Uterus (tissue), 4 donors: ENCODE results near the gene CEP72. TPM values are rescaled to one million over a fixed set of nuclear protein-coding genes. Genes with fewer than 3 reads are reported as not detected.

ENCODE experiments used
- DNase-seq, 2 donors: peaks; one replicate each; pipeline ENCODE4 v3.0.0-alpha.2; 2019 to 2020
- H3K27ac ChIP-seq, 2 donors: fragments of 200-600 bp; sonication (generic); 1 replicate in 1 of 2; 2 replicates in 1 of 2; pipeline ENCODE4 v1.5.1; 2016 to 2018
- H3K27me3 ChIP-seq, 2 donors: fragments of 200-600 bp; sonication (generic); one replicate each; pipeline ENCODE4 v1.5.1; 2018 to 2019; ENCODE audit warnings: control low read depth in 1 of 2
- H3K36me3 ChIP-seq, 2 donors: fragments of 200-600 bp; sonication (generic); one replicate each; pipeline ENCODE4 v1.5.1; 2019; ENCODE audit warnings: control low read depth in 1 of 2
- H3K4me1 ChIP-seq, 2 donors: fragments of 200-600 bp; sonication (generic); one replicate each; pipeline ENCODE4 v1.5.1; 2018 to 2019; ENCODE audit warnings: control low read depth in 1 of 2
- H3K4me3 ChIP-seq, 2 donors: fragments of 200-600 bp; sonication (generic); 1 replicate in 1 of 2; 2 replicates in 1 of 2; pipeline ENCODE4 v1.5.1; 2018 to 2019; ENCODE audit warnings: mild to moderate bottlenecking in 1 of 2
- H3K9me3 ChIP-seq, 2 donors: fragments of 200-600 bp; sonication (generic); one replicate each; pipeline ENCODE4 v1.5.1; 2019; ENCODE audit warnings: control low read depth in 1 of 2
- CTCF ChIP-seq, 4 experiments: fragments of 200-600 bp in 2 of 4; fragments of 450-650 bp in 2 of 4; sonication (generic) in 2 of 4; IDR thresholded peaks; one replicate each; pipeline ENCODE4 v1.5.1; 2016 to 2019; ENCODE audit warnings: antibody characterized with exemption in 4 of 4, mild to moderate bottlenecking in 2 of 4, moderate library complexity in 1 of 4
- POLR2A ChIP-seq, 2 donors: fragments of 450-650 bp; IDR thresholded peaks; one replicate each; pipeline ENCODE4 v1.6.1; 2016; ENCODE audit warnings: antibody characterized with exemption in 2 of 2, mild to moderate bottlenecking in 1 of 2, moderate library complexity in 1 of 2
- intact Hi-C: fragments of 100-400 bp; cut with DNase I; formaldehyde crosslinking; loops from one replicate; pipeline ENCODE4 v1.15.1; 2023; ENCODE audit warnings: low total_unique reads
- total RNA-seq, 4 donors: library from RNA; depleted of rRNA in 3 of 4; stranded (reverse); fragments of >200 nt in 3 of 4; gene quantifications; one replicate each; pipeline versions ENCODE4 v1.1.0 to v1.2.4, GENCODE V29; 2014 to 2023
- donor health status: DM: yes; HTN: yes; CAD: no.

Gene CEP72
- total RNA-seq, 4 donors from 2014 or later, result 0.26 to 11.9 (median 4.9) TPM

GRCh38 chr5:587403-587802 lies 24.7 kb upstream of the CEP72 start:
- Histone ChIP-seq H3K4me1 (no peaks in the 10 kb centered on the region), H3K9me3 (no peaks in the 10 kb centered on the region), H3K4me3 (no peak overlapping the region), H3K27ac (no peak overlapping the region), H3K36me3 (no peaks in the 10 kb centered on the region), H3K27me3 (no peaks in the 10 kb centered on the region)
- intact Hi-C loops, result no loop called here
- DNase-seq, result no peak
- TF ChIP-seq POLR2A (IDR thresholded peaks at IDR 0.05), result no peak
- no peak for TF ChIP-seq CTCF (IDR thresholded peaks at IDR 0.05)

- H3K27me3 ChIP-seq, result no peaks in the 10 kb centered on the region
- no peaks in the 10 kb centered on the region for H3K4me1 ChIP-seq
- no peak for TF ChIP-seq CTCF (IDR thresholded peaks at IDR 0.05)
- TF ChIP-seq POLR2A (IDR thresholded peaks at IDR 0.05), result no peak
- no peak overlapping the region for H3K27ac ChIP-seq
- H3K4me3 ChIP-seq, result no peak overlapping the region
- no peaks in the 10 kb centered on the region for H3K36me3 ChIP-seq
- intact Hi-C loops, result no loop called here
- no peak for DNase-seq
- H3K9me3 ChIP-seq, result no peaks in the 10 kb centered on the region
Observed at GRCh38 chr5:588406-588995, 23.6 kb upstream of the CEP72 start.

GRCh38 chr5:589173-589572 lies 23.0 kb upstream of the CEP72 start:
- no peaks in the 10 kb centered on the region for H3K36me3 ChIP-seq
- intact Hi-C loops, result no loop called here
- TF ChIP-seq CTCF (IDR thresholded peaks at IDR 0.05), result no peak
- no peak for TF ChIP-seq POLR2A (IDR thresholded peaks at IDR 0.05)
- no peak overlapping the region for H3K27ac ChIP-seq
- no peak overlapping the region for H3K4me3 ChIP-seq
- no peaks in the 10 kb centered on the region for H3K4me1 ChIP-seq
- DNase-seq, result no peak
- H3K9me3 ChIP-seq, result no peaks in the 10 kb centered on the region
- no peaks in the 10 kb centered on the region for H3K27me3 ChIP-seq

GRCh38 chr5:589588-589987 lies 22.6 kb upstream of the CEP72 start:
- H3K27me3 ChIP-seq, result no peaks in the 10 kb centered on the region
- DNase-seq, result no peak
- no peak overlapping the region for H3K4me3 ChIP-seq
- no peaks in the 10 kb centered on the region for H3K4me1 ChIP-seq
- no peaks in the 10 kb centered on the region for H3K36me3 ChIP-seq
- intact Hi-C loops, result no loop called here
- H3K9me3 ChIP-seq, result no peaks in the 10 kb centered on the region
- H3K27ac ChIP-seq, result no peak overlapping the region
- TF ChIP-seq POLR2A (IDR thresholded peaks at IDR 0.05) (no peak), CTCF (IDR thresholded peaks at IDR 0.05) (no peak)

GRCh38 chr5:590346-590745 lies 21.8 kb upstream of the CEP72 start:
- H3K9me3 ChIP-seq, result no peaks in the 10 kb centered on the region
- no peaks in the 10 kb centered on the region for H3K4me1 ChIP-seq
- no peaks in the 10 kb centered on the region for H3K36me3 ChIP-seq
- TF ChIP-seq CTCF (IDR thresholded peaks at IDR 0.05), result no peak
- TF ChIP-seq POLR2A (IDR thresholded peaks at IDR 0.05), result no peak
- no peak overlapping the region for H3K27ac ChIP-seq
- H3K4me3 ChIP-seq, result no peak overlapping the region
- H3K27me3 ChIP-seq, result no peaks in the 10 kb centered on the region
- intact Hi-C loops, result no loop called here
- DNase-seq, result no peak
